Measurements from ENCODE around the gene CTSE.
A peak's percentile ranks its signal among the peaks of the same experiment; 100 is the strongest.
"Not testable (repeated sequence)": the region's sequence is repeated elsewhere in the genome, so short reads cannot be mapped to it uniquely, and the experiment has no call there.

The CTSE gene

DNA sequence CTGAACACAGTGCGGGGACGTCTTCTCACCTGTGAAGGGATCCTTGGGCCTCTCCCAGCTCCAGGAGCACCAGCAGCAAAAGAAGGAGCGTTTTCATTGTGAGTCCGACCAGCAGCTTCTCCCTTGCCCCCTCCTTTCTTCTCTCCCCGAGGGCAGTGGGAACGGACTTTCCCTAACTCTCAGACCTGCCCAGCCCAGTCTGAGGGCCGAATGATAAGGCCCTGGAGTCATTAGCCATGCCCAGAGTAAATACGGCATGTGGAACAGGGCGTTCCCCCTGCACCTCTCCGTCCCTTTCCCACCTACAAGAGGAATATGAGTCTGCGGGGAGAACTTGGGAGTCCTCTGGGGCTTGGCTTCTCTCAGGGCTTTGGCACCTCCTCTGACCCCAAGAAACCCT, at the start of gene CTSE:
CTSE (minus strand) TSS at position 201 of the 400 bp plus-strand sequence; CDS start at position 97, 104 bp downstream.
- DNase-seq, result no peak

DNA sequence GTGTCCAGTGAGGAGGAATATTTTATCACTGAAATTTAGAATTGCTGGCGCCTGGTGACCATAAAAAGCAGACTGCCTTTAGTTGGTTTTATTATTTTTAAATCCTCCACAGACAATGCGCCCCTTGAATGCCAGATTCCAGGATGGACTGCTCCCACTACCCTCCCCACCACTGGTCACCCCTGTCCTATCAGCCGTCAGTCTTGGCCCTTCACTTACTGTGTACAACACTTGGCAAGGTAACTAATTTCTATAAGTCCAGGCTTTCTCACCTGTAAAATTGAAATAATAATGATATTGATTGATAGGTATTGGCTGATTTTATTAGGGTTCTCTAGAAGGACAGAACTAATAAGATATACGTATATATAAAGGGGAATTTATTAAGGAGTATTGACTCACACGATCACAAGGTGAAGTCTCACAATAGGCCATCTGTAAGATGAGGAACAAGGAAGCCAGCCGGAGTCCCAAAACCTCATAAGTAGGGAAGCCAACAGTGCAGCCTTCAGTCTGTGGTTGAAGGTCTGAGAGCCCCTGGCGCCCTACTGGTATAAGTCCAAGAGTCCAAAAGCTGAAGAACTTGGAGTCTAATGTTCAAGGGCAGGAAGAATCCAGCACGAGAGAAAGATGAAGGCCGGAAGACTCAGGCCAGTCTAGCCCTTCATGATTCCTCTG, 47.1 kb upstream of the CTSE start:
- peak; percentile 62 to 65 (median 64) for DNase-seq

DNA sequence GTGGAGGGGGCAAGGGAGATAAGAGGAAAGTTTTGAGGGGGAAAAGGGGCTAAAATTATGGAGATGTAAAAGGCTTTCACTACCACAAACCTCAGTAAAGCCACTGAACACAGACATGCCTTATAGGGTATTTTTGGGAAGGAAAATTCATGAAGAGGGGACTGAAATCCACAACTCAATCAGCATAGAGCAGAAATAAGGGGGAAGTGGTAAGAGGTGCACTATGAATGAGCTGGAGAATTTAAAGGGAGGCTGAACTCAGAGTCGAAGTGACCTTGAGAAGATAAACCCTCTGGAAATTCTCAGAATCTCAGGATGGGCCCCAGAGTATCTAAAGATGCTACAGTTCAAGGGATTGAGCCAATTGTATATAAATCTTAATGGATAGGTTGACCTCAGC, 44.6 kb upstream of the CTSE start:
- DNase-seq, result no peak

DNA sequence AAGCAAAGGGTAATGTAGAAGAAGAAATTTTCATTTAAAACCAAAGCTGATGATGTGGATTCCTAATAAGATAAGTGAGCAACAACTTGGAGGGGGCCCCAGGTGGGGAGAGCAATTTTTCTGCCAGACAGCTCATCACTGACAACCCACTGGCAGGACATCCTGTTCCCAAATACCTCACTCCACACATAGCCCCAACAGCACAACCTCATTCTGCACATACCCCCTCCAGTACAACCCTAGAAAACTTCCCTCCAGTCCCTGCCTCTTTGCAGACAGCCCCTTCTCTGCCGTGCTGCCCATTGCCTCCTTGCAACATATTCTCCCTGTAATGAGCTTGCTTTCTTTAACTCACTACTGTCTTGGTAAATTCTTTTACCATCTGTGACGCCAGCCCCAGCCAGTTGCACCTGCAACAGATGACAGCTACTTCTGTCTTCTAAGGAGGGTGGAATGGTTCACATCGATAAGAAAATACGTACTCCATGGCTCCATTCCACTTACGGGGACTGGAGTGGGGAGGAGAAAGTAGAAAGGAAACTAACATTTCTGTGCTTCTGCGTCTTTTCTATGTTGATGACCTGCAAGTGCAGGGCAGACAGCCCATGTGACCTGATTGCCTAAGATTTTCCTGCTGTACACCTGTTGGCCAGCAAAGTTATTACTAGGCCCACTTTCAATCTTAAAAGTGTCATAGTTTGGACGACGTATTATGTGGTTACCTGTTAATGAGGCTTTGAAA, 44.0 kb upstream of the CTSE start:
- DNase-seq, result no peak

DNA sequence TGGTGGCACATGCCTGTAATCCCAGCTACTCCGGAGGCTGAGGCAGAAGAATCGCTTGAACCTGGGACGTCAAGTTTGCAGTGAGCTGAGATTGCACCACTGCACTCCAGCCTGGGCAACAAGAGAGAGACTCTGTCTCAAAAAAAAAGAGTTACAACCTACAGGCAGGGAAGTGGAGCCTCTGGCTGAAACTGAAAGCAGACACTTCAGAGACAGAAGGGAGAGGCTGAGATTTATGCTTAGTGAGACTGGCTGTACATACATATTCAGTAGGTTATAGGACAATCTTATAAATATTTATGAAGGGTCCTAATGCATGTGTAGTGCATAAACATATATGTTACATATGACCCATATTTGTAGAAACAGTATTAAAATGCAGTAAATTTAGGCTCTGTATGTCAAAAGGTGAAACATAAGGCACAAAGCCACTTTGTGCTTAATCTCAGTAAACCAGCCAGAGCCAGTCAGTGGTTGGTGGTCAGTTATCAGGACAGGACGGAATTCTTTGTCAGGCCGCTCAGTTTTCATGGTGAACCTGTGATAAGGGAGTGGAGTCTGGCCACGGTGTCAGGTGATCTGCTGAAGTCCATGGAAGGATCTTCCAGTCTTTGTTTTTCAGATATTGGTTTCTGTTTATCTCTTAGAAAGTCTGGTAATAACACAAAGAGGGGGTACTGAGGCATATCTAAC, 42.9 kb upstream of the CTSE start:
- peak; percentile 51 to 63 (median 57) for DNase-seq

DNA sequence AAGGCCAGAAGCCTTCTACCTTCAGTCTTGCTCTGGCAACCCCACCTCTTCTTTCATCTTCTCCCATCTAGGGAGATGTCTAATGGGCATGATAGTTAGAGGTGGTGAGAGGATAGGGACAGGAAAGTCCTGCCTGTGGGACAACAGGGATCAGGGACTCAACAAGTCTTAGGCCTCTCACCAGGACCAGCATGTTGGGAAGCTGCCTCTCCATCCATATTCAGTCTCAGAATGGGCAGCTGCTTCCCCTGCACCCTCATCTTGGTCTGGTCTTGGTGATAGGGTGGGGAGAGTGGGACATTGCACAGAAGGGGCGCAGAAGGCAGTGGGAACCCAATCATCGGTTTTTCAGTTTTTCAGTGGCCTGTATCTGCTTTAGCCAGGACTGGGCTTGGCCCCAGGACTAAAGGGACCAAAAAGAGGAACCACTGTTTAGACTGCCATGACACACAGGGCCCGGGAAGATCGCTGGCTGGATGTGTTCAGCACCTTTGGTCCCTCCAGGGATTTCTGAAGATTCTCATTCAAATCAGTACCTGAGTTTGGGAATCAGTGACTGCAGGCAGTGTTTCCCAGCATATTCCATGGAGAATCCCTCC, 42.0 kb upstream of the CTSE start:
- peak; percentile 43 to 51 (median 49) for DNase-seq

DNA sequence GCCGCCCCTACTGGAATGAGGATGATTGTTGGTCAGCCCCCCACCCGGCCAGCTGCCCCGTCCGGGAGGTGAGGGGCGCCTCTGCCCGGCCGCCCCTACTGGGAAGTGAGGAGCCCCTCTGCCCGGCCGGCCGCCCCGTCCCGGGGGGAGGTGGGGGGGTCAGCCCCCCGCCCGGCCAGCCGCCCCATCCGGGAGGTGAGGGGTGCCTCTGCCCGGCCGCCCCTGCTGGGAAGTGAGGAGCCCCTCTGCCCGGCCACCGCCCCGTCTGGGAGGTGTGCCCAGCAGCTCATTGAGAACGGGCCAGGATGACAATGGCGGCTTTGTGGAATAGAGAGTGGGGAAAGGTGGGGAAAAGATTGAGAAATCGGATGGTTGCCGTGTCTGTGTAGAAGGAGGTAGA, 40.8 kb upstream of the CTSE start:
- not testable (repeated sequence) for DNase-seq

DNA sequence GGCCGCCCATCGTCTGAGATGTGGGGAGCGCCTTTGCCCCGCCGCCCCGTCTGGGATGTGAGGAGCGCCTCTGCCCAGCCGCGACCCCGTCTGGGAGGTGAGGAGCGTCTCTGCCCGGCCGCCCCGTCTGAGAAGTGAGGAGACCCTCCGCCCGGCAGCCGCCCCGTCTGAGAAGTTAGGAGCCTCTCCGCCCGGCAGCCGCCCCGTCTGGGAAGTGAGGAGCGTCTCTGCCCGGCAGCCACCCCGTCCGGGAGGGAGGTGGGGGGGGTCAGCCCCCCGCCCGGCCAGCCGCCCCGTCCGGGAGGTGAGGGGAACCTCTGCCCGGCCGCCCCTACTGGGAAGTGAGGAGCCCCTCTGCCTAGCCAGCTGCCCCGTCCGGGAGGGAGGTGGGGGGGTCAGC, 40.3 kb upstream of the CTSE start:
- DNase-seq, result not testable (repeated sequence)

DNA sequence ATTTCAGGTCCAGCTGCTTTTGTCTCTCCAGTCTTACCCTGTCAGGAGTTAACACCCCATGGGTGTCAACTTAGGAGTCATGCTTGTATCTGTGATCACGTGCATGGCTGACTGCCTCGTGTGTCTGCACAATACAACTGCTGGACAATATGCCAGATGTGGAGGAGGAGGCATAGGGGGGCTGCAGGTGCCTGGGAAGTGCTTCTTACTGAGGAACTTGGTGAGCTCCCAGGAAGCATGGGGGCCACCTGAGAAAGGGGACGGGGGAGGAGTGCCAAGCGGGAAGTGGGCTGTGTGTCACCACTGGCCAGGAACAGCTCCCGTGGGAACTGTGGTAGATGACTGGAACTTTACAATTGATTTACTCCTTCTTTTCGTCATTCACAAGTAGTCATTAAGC, 38.8 kb upstream of the CTSE start:
- no peak for DNase-seq

DNA sequence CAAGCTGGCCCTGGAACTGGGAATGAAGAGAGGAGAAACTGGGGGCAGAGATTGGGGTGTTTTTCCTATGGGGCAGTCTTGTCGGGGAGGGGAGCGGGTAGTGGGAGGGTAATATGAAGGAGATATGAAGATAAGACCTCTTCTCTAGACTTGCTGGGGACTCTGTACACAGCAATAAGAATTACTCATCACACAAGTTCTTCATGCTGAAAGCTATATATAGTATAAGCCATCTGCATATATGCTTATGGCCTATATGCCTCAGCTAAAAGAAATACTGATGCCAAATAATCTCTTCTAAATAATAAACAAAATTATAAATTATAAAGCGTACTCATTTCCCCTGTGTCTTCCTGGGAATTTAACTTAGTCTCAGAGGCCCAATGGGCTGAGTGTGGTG, 37.1 kb upstream of the CTSE start:
- DNase-seq, result no peak

DNA sequence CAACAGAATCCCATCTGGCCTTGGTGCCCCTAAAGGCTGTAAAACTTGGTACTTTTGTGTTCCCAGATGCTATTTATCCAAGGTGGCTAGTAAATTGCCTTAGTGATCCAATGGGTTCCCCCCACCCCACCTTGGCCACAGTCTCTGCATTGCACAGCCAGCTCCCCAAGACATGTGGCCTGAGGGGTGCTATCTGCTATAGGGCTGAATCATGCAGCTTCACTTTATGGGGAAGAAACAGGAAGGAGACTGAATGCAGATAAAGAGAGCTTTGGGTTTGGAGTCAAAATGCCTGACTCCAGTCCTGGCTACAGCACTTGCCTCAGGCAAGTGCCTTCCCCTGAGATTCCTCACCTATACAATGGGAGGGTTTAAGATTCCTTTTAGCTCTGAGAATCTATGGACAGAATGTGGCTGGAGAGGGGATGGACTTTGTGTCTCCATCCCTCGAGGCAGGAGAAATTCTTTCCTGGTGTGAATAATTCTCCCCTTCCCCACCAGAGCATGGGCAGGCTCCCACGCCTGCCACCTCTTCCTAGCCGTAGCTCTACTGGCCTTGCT, 35.7 kb upstream of the CTSE start:
- no peak for DNase-seq

DNA sequence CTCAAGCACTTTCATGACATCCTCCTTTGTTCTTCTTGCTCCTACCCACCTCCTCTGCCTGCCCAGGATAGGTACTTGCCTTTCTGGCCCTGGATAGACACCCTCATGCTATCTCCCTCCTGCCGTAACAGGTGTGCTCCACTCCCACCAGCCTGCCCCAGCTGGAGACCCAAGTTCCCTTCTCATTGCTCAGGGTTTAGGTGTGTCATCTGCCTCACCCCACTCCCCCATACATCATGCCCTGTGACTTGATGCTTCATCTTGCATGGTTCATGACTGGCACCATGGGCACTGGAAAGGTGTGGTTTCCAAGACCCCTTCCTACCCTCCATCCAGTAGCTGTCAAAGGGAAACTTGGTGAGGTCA, 35.2 kb upstream of the CTSE start:
- DNase-seq, result no peak

DNA sequence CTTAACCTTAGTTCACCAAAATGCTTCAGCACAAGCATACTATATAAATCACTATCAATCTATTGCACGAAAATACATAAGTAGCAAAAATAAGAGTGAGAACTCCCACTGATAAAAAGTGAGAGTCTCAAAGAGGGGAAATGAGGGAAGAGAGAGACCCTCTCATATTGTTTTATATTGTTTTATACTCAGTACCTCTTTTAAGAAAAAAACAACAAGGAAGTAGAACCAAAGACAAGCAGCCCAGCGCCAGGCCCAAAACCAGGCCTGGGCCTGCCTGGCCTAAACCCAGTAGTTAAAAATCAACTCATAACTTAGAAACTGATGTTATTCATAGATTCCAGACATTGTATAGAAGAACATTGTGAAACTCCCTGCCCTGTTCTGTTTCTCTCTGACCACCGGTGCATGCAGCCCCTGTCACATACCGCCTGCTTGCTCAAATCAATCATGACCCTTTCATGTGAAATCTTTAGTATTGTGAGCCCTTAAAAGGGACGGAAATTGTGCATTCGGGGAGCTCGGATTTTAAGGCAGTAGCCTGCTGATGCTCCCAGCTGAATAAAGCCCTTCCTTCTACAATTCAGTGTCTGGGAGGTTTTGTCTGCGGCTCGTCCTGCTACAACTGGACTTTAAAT, 34.7 kb upstream of the CTSE start:
- DNase-seq, result not testable (repeated sequence)

DNA sequence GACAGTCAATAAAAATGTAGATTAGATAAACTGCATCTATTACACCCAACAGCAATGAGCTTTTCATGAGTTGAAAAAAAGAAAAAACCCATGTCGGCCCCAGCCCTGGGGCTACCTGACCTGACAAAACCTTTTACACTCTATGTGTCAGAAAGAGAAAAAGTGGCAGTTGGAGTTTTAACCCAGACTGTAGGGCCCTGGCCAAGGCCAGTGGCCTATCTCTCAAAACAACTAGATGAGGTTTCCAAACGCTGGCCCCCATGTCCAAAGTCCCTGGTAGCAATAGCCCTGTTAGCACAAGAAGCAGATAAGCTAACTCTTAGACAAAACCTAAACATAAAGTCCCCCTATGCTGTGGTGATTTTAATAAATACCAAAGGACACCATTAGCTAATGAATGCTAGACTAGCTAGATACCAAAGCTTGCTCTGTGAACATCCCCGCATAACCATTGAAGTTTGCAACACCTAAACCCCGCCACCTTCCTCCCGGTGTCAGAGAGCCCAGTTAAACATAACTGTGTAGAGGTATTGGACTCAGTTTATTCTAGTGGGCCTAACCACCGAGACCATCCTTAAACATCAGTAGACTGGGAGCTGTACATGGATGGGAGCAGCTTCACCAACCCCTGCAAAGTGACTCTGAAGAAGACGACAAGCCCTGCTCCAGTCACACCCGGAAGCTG, 32.1 kb upstream of the CTSE start:
- not testable (repeated sequence) for DNase-seq

DNA sequence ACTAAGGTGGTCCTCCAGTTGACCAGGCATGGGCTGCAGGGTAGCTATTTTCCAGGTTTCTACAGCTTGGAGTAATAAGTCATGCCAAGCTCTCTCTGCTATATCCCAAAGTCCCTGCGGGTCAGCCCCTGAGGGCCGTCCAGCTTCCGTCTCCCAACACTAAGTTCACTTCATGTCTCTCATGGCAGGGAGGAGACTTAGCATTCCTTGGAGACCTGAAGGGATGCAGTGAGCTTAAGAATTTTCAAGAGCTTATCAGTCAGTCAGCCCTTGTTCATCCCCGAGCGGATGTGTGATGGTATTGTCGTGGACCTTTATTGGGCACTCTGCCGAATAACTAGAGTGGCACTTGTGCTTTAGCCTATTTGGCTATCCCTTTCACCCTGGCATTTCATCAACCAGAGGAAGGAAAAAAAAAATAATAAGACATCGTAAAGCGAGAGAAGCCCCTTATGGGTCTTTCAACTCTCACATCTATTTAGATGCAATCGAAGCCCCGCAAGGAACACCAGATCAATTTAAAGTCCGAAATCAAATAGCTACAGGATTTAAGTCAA, 31.5 kb upstream of the CTSE start:
- not testable (repeated sequence) for DNase-seq

DNA sequence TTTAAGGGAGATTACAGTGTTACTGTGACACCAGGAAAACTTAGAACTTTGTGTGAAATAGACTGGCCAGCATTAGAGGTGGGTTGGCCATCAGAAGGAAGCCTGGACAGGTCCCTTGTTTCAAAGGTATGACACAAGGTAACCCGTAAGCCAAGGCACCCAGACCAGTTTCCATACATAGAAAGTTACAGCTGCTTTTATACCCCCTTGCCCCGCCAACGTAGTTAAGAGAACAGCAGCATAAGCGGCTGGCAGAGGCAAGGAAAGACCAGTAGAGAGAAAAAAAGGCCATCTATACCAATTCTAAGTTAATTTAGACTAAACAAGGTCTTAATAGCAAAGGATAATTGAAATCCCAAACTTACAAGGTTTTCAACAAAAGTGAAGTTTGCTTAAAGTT, 29.9 kb upstream of the CTSE start:
- not testable (repeated sequence) for DNase-seq

DNA sequence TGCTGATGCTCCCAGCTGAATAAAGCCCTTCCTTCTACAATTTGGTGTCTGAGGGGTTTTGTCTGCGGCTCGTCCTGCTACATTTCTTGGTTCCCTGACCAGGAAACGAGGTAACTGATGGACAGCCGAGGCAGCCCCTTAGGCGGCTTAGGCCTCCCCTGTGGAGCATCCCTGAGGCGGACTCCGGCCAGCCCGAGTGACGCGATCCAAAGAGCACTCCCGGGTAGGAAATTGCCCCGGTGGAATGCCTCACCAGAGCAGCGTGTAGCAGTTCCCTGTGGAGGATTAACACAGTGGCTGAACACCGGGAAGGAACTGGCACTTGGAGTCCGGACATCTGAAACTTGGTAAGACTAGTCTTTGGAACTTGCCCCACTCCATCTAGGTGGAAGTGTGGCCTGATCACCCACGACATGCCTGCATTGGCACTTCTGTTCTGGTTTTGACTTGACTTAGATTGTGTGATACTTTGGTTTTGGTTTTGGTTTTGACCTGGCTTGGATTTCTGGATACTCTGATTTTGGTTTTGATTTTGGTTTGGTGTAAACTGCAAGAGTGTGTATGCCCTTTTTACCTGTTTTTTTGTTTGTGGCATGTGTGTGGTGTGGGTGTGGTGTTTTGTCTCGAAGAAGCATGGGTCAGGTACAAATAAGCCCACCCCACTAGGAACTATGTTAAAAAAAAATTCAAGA, 29.4 kb upstream of the CTSE start, which contains the start of gene RHEX:
RHEX (plus strand) TSS at position 255 of the 692 bp plus-strand sequence. CDS start 44,656 bp downstream, outside the sequence.
- peak in 2 of 3 donors; percentile 32 to 48 for DNase-seq

DNA sequence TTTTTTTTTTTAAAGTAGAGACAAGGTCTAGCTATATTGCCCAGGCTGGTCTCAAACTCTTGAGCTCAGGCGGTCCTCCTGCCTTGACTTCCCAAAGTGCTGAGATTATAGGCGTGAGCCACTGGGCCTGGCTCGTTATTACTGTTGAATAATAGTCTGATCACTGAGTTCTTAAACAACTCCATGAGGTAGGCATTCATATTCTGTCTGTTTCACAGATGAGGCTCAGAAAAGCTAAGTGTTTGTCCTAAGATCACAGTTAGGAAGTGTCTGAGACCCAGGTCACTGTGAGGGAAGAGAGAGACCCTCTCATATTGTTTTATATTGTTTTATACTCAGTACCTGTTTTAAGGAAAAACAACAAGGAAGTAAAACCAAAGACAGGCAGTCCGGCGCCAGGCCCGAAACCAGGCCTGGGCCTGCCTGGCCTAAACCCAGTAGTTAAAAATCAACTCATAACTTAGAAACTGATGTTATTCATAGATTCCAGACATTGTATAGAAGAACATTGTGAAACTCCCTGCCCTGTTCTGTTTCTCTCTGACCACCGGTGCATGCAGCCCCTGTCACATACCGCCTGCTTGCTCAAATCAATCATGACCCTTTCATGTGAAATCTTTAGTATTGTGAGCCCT, 28.7 kb upstream of the CTSE start:
- DNase-seq, result not testable (repeated sequence)

DNA sequence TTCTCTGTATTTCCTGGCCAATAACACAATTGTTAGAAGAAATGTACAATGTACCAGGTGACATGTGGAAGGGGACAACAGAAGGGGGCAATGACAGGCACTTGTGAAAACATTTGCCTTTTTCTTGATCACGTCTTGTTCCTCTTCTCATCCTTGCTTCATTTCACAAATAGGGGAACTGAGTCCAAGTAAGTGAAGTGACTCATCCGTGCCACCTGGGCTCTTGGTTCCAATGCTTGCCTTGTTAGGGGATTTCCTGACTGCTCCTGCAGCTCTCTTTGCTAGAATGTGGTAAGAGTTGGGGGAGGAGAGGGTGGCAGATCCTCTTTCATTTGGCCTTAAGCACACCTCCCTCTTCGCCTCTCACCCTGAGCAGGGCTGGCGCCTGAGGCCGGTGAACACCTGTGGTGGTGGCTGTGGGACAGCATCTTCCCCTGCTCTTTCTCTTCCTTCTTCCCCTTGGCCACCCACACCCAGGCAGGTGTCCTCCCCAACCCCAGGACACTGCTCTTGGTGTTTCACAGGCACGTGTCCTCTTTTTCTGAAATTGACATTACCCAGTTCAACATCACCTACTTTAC, 27.1 kb upstream of the CTSE start:
- peak; percentile 84 to 89 (median 84) for DNase-seq

All from suppressor macrophage treated with lipopolysaccharide for 1 hour (primary cell).